Type B pancreatic cell (in vitro differentiated cells): ENCODE results near the gene SLCO2B1. TPM values are rescaled to one million over a fixed set of nuclear protein-coding genes. Genes with fewer than 3 reads are reported as not detected.
A peak's percentile ranks its signal among the peaks of the same experiment; 100 is the strongest.

ENCODE experiments used
- DNase-seq: peaks from one replicate; pipeline ENCODE4 v3.0.0; 2021; ENCODE audit warnings: mixed read lengths; ENCODE audit not compliant: unreplicated experiment; ENCODE audit errors: extremely low spot score
- H3K27ac Mint-ChIP-seq: 2 replicates; pipeline ENCODE4 v1.8.0; 2021; ENCODE audit warnings: mild to moderate bottlenecking, mixed read lengths
- H3K27me3 Mint-ChIP-seq: 2 replicates; pipeline ENCODE4 v1.8.0; 2021; ENCODE audit warnings: mixed read lengths
- H3K36me3 Mint-ChIP-seq: 2 replicates; pipeline ENCODE4 v1.8.0; 2021; ENCODE audit warnings: mixed read lengths
- H3K4me1 Mint-ChIP-seq: one replicate; pipeline ENCODE4 v1.8.0; 2021; ENCODE audit warnings: mixed read lengths; ENCODE audit not compliant: unreplicated experiment
- H3K4me3 Mint-ChIP-seq: 2 replicates; pipeline ENCODE4 v1.8.0; 2021; ENCODE audit warnings: mild to moderate bottlenecking, mixed read lengths
- H3K9me3 Mint-ChIP-seq: 2 replicates; pipeline ENCODE4 v1.8.0; 2021; ENCODE audit warnings: mixed read lengths
- CTCF ChIP-seq: fragments of 200-600 bp; sonication (generic); conservative IDR thresholded peaks from 2 replicates; pipeline ENCODE4 v1.5.0; 2021; ENCODE audit warnings: antibody characterized with exemption, mild to moderate bottlenecking
- total RNA-seq: library from RNA; stranded (reverse); gene quantifications from 2 replicates; pipeline ENCODE4 v1.2.1, GENCODE V29; 2021; ENCODE audit warnings: low replicate concordance

SLCO2B1 gene
- total RNA-seq, 1 donor from 2014 or later = 5.6 TPM

- Mint-ChIP-seq H3K36me3 (no peaks in the 10 kb centered on the region), H3K9me3 (no peaks in the 10 kb centered on the region), H3K4me3 (peak overlapping the region; percentile 86), H3K4me1 (no peaks in the 10 kb centered on the region), H3K27ac (no peak overlapping the region), H3K27me3 (peaks cover 67% of the 10 kb centered on the region)
- no peak for TF ChIP-seq CTCF
- no peak for DNase-seq
Measured at GRCh38 chr11:75242722-75243600, 92.1 kb downstream of the SLCO2B1 start.

GRCh38 chr11:75244052-75244814 is 93.3 kb downstream of the SLCO2B1 start:
- DNase-seq = no peak
- H3K9me3 Mint-ChIP-seq = no peaks in the 10 kb centered on the region
- H3K27me3 Mint-ChIP-seq = peaks cover 64% of the 10 kb centered on the region
- no peak for TF ChIP-seq CTCF
- H3K4me3 Mint-ChIP-seq = peak overlapping the region; percentile 86
- H3K27ac Mint-ChIP-seq = no peak overlapping the region
- H3K36me3 Mint-ChIP-seq = no peaks in the 10 kb centered on the region
- no peaks in the 10 kb centered on the region for H3K4me1 Mint-ChIP-seq

- H3K4me1 Mint-ChIP-seq = no peaks in the 10 kb centered on the region
- no peak for TF ChIP-seq CTCF
- no peaks in the 10 kb centered on the region for H3K36me3 Mint-ChIP-seq
- no peak overlapping the region for H3K27ac Mint-ChIP-seq
- H3K27me3 Mint-ChIP-seq = peaks cover 61% of the 10 kb centered on the region
- no peak overlapping the region for H3K4me3 Mint-ChIP-seq
- no peak for DNase-seq
- H3K9me3 Mint-ChIP-seq = no peaks in the 10 kb centered on the region
Measured at GRCh38 chr11:75245356-75246005, 94.6 kb downstream of the SLCO2B1 start.

GRCh38 chr11:75246006-75246670 is 95.2 kb downstream of the SLCO2B1 start:
- no peak overlapping the region for H3K27ac Mint-ChIP-seq

More at GRCh38 chr11:75246006-75246670, 95.2 kb downstream of the SLCO2B1 start:
- H3K27me3 Mint-ChIP-seq = peaks cover 61% of the 10 kb centered on the region
- H3K4me1 Mint-ChIP-seq = no peaks in the 10 kb centered on the region
- H3K9me3 Mint-ChIP-seq = no peaks in the 10 kb centered on the region
- no peak for DNase-seq
- no peak for TF ChIP-seq CTCF
- no peak overlapping the region for H3K4me3 Mint-ChIP-seq
- no peaks in the 10 kb centered on the region for H3K36me3 Mint-ChIP-seq
